ENCODE results near the gene BOK. TPM values are rescaled to one million over a fixed set of nuclear protein-coding genes. Genes with fewer than 3 reads are reported as not detected.

BOK gene
- 33.9 and 35.6 TPM in 2 replicates for total RNA-seq (2021)
- long read RNA-seq, partial matches to known transcripts, result 45 of 88 reads
- long read RNA-seq, other reads (novel, unspliced or antisense), result 43 of 88 reads

DNA sequence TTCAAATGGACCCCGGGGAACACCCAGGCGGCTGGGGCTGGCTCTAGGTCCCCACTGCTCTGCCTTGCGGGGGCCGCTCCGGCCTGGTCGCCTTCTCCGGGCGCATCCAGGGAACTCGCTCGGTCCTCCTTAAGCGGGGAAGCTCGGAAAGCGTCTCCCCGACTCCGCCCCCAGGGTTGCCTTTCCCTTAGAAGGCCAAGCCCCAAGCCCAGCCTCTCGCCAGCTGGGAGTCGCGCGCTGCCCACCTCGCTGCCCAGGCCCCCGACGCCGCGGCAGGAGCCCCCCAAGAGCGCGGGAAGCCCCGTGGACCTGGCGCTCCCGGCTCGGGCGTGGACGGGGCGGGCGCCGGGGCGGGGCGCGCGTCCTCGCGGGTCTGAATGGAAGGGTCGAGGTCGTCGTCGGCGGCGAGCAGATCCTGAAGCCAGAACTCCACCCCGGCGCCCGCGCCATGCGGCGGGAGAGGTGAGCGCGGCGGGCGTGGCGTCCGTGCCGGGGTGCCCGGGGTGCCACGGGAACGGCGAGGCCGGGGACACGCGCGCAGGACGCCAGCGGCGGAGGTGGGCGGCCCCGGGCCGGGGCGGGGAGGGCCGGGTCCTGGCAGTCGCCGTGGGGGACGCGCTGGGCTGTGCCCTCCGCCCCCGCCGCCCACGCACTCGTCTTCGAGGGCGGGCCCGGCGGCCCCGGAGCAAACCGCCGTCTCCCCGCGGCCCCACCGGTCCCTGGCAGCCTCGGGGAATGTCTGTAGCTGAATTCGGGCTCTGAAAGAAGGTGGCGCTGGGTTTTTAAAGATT, at the start of gene BOK:
Gene BOK, plus strand, starts transcription at position 214 of the 791 bp plus-strand sequence. CDS start 739 bp downstream, outside the sequence.
- Mint-ChIP-seq H3K27me3 (ENCODE audit: low read depth) (peaks cover 3% of the 10 kb centered on the region), H3K27ac (no peak within 1 kb of the TSS; a peak in 1 of 7 replicates), H3K36me3 (ENCODE audit: insufficient read depth in 1 of 3, low read depth in 3 of 3) (peaks cover 2 to 8% (median 3%) of the 10 kb centered on the region in 3 experiments; a peak in 4 of 7 replicates), H3K9me3 (peaks cover 0 to 3% of the 10 kb centered on the region in 2 experiments; a peak in 2 of 5 replicates), H3K4me3 (peak within 1 kb of the TSS; percentile 73 to 83), H3K4me1 (peaks cover 21 to 22% of the 10 kb centered on the region in 2 experiments)
- Histone ChIP-seq H4K5ac (ENCODE audit: insufficient read length, low read depth, low read length) (no peak within 1 kb of the TSS), H4K91ac (ENCODE audit: insufficient read length, low read depth, low read length) (no peak within 1 kb of the TSS), H3K9ac (ENCODE audit: extremely low read depth, insufficient read length, low read length) (no peak within 1 kb of the TSS), H2BK12ac (ENCODE audit: insufficient read length, low read depth, low read length) (no peak within 1 kb of the TSS), H3K4ac (ENCODE audit: low read depth, low read length) (no peak within 1 kb of the TSS), H4K20me1 (ENCODE audit: control insufficient read depth, insufficient read depth, insufficient read length) (no peaks in the 10 kb centered on the region), H2AK5ac (ENCODE audit: insufficient read length, low read length) (no peak within 1 kb of the TSS), H3K14ac (ENCODE audit: insufficient read depth, low read length) (peak within 1 kb of the TSS; percentile 83), H3K4me2 (ENCODE audit: insufficient read depth, insufficient read length, low read length) (peak within 1 kb of the TSS; percentile 53), H3K27me3 (ENCODE audit: insufficient read depth, low read length) (no peaks in the 10 kb centered on the region), H2BK120ac (ENCODE audit: low read depth, low read length, poor library complexity, severe bottlenecking) (no peak within 1 kb of the TSS), H3K79me1 (ENCODE audit: insufficient read depth, low read depth, low read length, poor library complexity, severe bottlenecking) (no peaks in the 10 kb centered on the region), H2BK20ac (ENCODE audit: low read depth, low read length, poor library complexity, severe bottlenecking) (no peak within 1 kb of the TSS), H2AFZ (ENCODE audit: low read length) (no peak within 1 kb of the TSS), H2BK15ac (ENCODE audit: low read depth, low read length) (no peak within 1 kb of the TSS; the same call in 1 of the 2 replicates), H3K4me1 (ENCODE audit: insufficient read depth, low read length) (peaks cover 5% of the 10 kb centered on the region; the same call in 1 of the 2 replicates), H3K18ac (ENCODE audit: insufficient read length, low read depth, low read length) (no peak within 1 kb of the TSS), H3K79me2 (ENCODE audit: insufficient read depth, low read length) (no peaks in the 10 kb centered on the region; the same call in 1 of the 2 replicates), H3K9me3 (ENCODE audit: control insufficient read depth, low read depth, low read length) (no peaks in the 10 kb centered on the region), H3K23ac (ENCODE audit: insufficient read length, low read depth, low read length) (no peak within 1 kb of the TSS), H3T11ph (ENCODE audit: low read length) (no peak within 1 kb of the TSS), H3K56ac (ENCODE audit: insufficient read length, low read depth, low read length) (no peak within 1 kb of the TSS), H4K8ac (replicated peaks; ENCODE audit: insufficient read length, low read depth, low read length) (no peak within 1 kb of the TSS), H2BK5ac (ENCODE audit: insufficient read length, low read length) (no peak within 1 kb of the TSS), H3K23me2 (ENCODE audit: insufficient read length, low read depth, low read length, poor library complexity, severe bottlenecking) (peaks cover 6% of the 10 kb centered on the region), H3K27ac (ENCODE audit: insufficient read length, low read depth, low read length) (no peak within 1 kb of the TSS)
- DNase-seq, result peak; percentile 87
- TF ChIP-seq, protein P1, sequence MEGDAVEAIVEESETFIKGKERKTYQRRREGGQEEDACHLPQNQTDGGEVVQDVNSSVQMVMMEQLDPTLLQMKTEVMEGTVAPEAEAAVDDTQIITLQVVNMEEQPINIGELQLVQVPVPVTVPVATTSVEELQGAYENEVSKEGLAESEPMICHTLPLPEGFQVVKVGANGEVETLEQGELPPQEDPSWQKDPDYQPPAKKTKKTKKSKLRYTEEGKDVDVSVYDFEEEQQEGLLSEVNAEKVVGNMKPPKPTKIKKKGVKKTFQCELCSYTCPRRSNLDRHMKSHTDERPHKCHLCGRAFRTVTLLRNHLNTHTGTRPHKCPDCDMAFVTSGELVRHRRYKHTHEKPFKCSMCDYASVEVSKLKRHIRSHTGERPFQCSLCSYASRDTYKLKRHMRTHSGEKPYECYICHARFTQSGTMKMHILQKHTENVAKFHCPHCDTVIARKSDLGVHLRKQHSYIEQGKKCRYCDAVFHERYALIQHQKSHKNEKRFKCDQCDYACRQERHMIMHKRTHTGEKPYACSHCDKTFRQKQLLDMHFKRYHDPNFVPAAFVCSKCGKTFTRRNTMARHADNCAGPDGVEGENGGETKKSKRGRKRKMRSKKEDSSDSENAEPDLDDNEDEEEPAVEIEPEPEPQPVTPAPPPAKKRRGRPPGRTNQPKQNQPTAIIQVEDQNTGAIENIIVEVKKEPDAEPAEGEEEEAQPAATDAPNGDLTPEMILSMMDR (conservative IDR thresholded peaks at IDR 0.05), result no peak
- WGBS (ENCODE audit: extremely low coverage, insufficient read length, low lambda C conversion rate), result no CpG with 5 or more reads among the region's 98 CpGs
